HG03558 (cell line): Measurements from ENCODE around the gene LIN7B.
"Not testable (repeated sequence)": the region's sequence is repeated elsewhere in the genome, so short reads cannot be mapped to it uniquely, and the experiment has no call there.

Experiments used
- ATAC-seq: cut with Tn5 transposase; IDR thresholded peaks from one replicate; pipeline ENCODE4 v1.9.1; 2021; ENCODE audit warnings: moderate number of reproducible peaks; ENCODE audit not compliant: unreplicated experiment; ENCODE audit errors: extremely low read depth

Gene LIN7B

GRCh38 chr19:49118565-49119410 lies 4.6 kb downstream of the LIN7B start, which contains the start of gene C19orf73:
Gene C19orf73, minus strand, starts transcription at chr19:49119143. Its CDS starts 121 bp downstream, at chr19:49119022.
- ATAC-seq, result peak; percentile 59

GRCh38 chr19:49119411-49120324 lies 5.5 kb downstream of the LIN7B start, which contains the start of gene PPFIA3:
Gene PPFIA3, plus strand, starts transcription at chr19:49119544. Its CDS starts 8,330 bp downstream, at chr19:49127874.
- no peak for ATAC-seq

GRCh38 chr19:49120325-49120683 lies 6.1 kb downstream of the LIN7B start:
- ATAC-seq, result no peak

DNA sequence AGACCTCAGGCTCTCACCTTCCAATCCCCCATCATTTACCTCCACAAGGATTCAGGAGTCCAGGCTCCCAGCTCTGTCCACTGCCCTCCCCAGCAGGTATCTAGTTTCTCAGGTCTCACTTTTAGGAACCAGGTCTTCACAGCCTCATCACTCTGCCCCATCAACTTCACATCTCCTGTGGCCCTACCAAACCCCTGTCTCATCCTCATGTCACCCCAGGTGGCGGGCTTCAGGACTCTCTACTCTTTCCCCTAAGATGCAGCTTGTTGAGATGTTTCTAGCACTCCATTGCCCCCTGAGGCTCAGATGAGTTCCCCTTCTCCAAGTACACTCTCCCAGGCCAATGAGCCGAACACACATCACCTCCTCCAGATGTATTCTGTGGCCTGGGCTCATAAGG lies 6.7 kb downstream of the LIN7B start:
- ATAC-seq, result no peak

DNA sequence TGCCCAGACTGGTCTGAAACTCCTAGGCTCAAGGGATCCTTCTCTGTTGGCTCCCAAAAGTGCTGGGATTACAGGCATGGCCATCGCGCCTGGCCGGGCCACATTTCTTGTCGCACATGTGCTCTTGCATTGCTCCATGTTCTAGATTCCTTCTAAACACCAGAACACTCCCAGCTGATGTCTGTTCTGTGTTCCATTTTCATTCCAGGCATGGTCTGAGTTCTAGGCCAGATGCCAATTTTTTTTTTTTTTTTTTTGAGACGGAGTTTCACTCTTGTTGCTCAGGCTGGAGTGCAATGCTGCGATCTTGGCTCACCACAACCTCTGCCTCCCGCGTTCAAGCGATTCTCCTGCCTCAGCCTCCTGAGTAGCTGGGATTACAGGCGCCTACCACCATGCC lies 7.7 kb downstream of the LIN7B start:
- not testable (repeated sequence) for ATAC-seq

DNA sequence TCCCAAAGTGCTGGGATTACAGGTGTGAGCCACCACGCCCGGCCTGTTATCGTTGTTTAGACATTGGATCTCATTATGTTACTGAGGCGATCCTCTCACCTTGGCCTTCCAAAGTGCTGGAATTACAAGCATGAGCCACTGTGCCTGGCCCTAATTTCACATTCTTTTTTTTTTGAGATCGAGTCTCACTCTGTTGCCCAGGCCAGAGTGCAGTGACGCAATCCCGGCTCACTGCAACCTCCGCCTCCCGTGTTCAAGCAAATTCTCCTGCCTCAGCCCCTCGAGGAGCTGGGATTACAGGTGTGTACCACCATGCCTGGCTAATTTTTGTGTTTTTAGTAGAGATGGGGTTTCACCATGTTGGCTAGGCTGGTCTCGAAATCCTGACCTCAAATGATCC lies 9.1 kb downstream of the LIN7B start:
- not testable (repeated sequence) for ATAC-seq

- no peak for ATAC-seq
These were observed 11.0 kb downstream of the LIN7B start for GRCh38 chr19:49125025-49125731.

DNA sequence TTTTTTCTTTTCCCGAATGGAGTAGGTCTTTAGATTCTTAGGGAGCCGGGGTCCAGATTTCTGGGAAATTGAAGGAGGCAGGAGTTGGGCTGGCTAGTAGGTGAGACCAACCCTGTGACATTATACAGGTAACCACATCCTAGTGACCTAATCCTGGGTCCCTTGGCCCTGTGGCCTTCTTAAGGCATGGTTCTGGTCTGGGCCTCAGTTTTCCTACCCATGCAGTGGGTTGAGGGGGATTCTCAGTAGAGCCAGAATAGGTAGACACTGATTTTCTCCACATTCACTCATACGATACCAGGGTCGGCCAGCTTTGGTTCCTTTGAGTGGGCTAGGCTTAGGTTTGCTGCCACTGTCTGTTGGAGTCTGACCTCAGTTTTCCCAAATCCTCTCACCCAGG lies 12.4 kb downstream of the LIN7B start:
- no peak for ATAC-seq

DNA sequence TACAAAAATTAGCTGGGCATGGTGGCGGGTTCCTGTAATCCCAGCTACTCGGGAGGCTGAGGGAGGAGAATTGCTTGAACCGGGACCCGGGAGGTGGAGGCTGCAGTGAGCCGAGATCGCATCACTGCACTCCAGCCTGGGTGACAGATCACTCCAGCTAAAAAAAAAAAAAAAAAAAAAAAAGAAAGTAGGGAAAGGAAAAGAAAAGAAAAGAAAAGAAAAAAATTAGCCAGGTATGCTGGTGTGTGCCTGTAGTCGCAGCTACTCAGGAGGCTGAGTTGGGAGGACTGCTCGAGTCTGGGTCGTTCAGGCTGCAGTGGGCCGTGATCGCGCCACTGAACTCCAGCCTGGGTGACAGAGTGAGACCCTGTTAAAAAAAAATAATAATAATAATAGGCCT lies 13.1 kb downstream of the LIN7B start:
- not testable (repeated sequence) for ATAC-seq

GRCh38 chr19:49127674-49128544 lies 13.7 kb downstream of the LIN7B start:
- ATAC-seq, result peak; percentile 39

GRCh38 chr19:49128545-49129237 lies 14.5 kb downstream of the LIN7B start:
- ATAC-seq, result no peak

DNA sequence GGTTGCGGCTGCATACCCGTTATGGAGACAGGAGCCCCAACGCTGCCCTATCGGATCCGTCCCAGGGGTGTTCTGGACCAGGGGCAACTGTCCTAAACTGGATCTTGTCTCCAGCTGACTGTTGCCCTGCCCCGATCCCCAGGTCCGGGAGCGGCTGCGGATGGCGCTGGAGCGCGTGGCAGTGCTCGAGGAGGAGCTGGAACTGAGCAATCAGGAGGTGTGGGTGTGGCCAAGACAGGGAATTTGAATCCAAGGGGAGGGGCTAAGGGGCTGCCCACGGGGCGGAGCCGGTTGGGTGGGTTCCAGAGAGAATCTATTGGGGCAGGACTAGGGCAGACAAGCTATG lies 15.0 kb downstream of the LIN7B start:
- ATAC-seq, result no peak

GRCh38 chr19:49130325-49130724 lies 16.2 kb downstream of the LIN7B start:
- ATAC-seq, result no peak

DNA sequence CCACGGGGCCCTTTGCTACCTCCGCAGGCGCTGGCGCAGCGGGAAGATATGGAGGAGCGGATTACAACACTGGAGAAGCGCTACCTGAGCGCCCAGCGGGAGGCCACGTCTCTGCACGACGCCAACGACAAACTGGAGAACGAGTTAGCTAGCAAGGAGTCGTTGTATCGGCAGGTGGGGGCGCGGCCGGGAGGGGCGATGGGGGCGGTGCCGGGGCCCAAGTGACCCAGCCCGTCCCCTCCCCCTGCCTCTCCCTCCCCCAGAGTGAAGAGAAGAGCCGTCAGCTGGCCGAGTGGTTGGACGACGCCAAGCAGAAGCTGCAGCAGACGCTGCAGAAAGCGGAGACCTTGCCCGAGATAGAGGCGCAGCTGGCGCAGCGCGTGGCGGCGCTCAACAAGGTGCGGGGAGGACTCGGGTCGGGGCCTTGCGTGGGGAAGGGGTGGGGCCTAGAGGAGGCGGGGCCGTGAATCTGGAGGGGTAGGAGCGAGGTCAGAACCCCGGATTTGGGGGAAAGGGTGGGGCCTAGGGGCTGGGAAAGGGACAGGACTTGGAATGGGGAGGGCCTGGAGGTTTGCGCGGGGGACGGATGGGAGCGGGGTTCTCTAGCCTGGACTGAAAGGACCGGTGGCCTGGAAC lies 18.9 kb downstream of the LIN7B start:
- ATAC-seq, result no peak

DNA sequence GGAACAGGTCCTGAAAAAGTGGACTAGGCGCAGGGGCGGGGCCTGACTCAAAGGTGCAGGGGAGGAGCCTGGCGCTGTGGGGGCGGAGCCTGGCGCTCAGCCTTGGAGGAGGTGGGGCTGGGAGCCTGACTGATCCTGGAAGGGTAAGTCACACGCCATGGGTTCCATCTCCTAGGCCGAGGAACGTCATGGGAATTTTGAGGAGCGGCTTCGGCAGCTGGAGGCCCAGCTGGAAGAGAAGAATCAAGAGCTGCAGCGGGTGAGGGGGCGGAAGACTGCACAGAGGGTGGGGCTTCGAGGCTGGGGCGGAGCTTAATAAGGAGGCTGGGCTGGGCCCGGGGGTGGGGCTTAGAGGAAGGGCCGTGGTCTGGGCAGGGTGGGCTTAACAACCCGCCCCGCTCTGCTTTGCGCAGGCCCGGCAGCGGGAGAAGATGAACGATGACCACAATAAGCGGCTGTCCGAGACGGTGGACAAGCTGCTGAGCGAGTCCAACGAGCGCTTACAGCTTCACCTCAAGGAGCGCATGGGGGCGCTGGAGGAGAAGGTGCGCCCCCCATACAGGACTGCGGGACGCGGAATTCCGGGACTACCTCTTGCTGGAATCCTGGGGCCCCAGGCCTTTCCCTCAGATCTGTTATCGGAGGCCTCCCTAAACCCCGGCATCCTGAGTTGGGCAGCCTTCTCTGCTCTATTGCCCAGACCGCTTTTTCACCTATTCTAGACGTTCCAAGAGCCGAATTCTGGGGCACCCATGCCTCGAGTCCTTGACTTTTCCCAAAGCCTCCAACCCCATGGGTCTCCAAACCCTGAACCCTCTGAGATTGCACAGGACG lies 19.7 kb downstream of the LIN7B start:
- ATAC-seq, result no peak

DNA sequence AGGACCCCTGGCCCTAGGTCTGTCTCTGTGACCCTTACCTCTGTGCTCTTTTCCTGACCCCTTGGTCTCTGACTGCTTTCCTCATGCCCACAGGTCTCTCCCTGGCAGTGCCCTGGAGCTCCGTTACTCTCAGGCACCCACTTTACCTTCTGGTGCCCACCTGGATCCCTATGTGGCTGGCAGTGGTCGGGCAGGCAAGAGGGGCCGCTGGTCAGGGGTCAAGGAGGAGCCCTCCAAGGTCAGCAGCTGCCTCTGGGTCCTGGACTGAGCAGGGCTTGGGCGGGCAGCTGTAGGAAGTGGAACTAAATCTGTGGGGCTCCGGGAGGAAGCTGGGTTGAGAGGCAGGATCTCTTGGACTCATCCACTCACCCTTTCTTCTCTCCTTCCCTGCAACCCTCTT lies 21.5 kb downstream of the LIN7B start:
- ATAC-seq, result no peak

GRCh38 chr19:49136771-49137171 lies 22.6 kb downstream of the LIN7B start:
- no peak for ATAC-seq

- ATAC-seq, result no peak
These were observed 26.8 kb downstream of the LIN7B start for GRCh38 chr19:49140951-49141350.
